ENCODE measurements around the gene SETD2. TPM values are rescaled to one million over a fixed set of nuclear protein-coding genes. Genes with fewer than 3 reads are reported as not detected.

The SETD2 gene
- total RNA-seq, 1 donor from 2014 or later, result 65.7 TPM

GRCh38 chr3:46998121-46998851 is 165.6 kb downstream of the SETD2 start:
- no peak overlapping the region for H3K27ac Mint-ChIP-seq
- peak; percentile 90 for ATAC-seq (ENCODE audit: low read depth)
- H3K36me3 Mint-ChIP-seq (ENCODE audit: low read depth), result peaks cover 53% of the 10 kb centered on the region
- H3K4me1 Mint-ChIP-seq, result peaks cover 10% of the 10 kb centered on the region
- peak; percentile 24 for TF ChIP-seq CTCF (IDR thresholded peaks at IDR 0.05)
- ChIA-PET POLR2A (no interaction called here), CTCF (interaction anchor here (0.6 to 2.9 kb wide), 12 partner anchors 14 to 333 kb away, joined by 3 to 35 read pairs (median 4); no protein-coding TSS in a partner anchor)
- no peaks in the 10 kb centered on the region for H3K27me3 Mint-ChIP-seq
- intact Hi-C loops (cut with micrococcal nuclease), result loop anchor here (1.0 to 5.0 kb wide), 7 partner anchors 19 to 293 kb away; partner anchors contain the start of gene NBEAL2
- DNase-seq, result peak; percentile 72
- H3K4me3 Mint-ChIP-seq, result no peak overlapping the region
- no peaks in the 10 kb centered on the region for H3K9me3 Mint-ChIP-seq

GRCh38 chr3:46997453-46998091 is 166.3 kb downstream of the SETD2 start:
- DNase-seq (no peak), ATAC-seq (ENCODE audit: low read depth) (no peak)
- Mint-ChIP-seq H3K27ac (no peak overlapping the region), H3K4me1 (peaks cover 10% of the 10 kb centered on the region), H3K4me3 (no peak overlapping the region), H3K9me3 (no peaks in the 10 kb centered on the region), H3K27me3 (no peaks in the 10 kb centered on the region), H3K36me3 (ENCODE audit: low read depth) (peaks cover 48% of the 10 kb centered on the region)
- ChIA-PET POLR2A (no interaction called here), CTCF (interaction anchor here (0.6 to 2.9 kb wide), 8 partner anchors 36 to 88 kb away, joined by 3 to 35 read pairs (median 8); no protein-coding TSS in a partner anchor)
- intact Hi-C loops (cut with micrococcal nuclease), result loop anchor here (1.0 to 5.0 kb wide), 7 partner anchors 18 to 292 kb away; partner anchors contain the start of gene NBEAL2
- no peak for TF ChIP-seq CTCF (IDR thresholded peaks at IDR 0.05)

- TF ChIP-seq CTCF (IDR thresholded peaks at IDR 0.05), result no peak
- DNase-seq, result no peak
- peaks cover 10% of the 10 kb centered on the region for H3K4me1 Mint-ChIP-seq
- H3K36me3 Mint-ChIP-seq (ENCODE audit: low read depth), result peaks cover 47% of the 10 kb centered on the region
- peak overlapping the region; percentile 59 for H3K27ac Mint-ChIP-seq
- no peak for ATAC-seq (ENCODE audit: low read depth)
- intact Hi-C loops (cut with micrococcal nuclease), result loop anchor here (5.0 kb wide), 1 partner anchor 150 kb away; no protein-coding TSS in a partner anchor
- ChIA-PET POLR2A (interaction anchor here (0.6 to 1.0 kb wide), 2 partner anchors 13 to 18 kb away, joined by 3 to 4 read pairs; partner anchors contain the start of gene NBEAL2), CTCF (interaction anchor here (0.7 to 2.7 kb wide), 6 partner anchors 22 to 73 kb away, joined by 3 to 13 read pairs (median 4); no protein-coding TSS in a partner anchor)
- no peaks in the 10 kb centered on the region for H3K27me3 Mint-ChIP-seq
- no peaks in the 10 kb centered on the region for H3K9me3 Mint-ChIP-seq
- H3K4me3 Mint-ChIP-seq, result no peak overlapping the region
Observed at GRCh38 chr3:46996689-46997452, 167.0 kb downstream of the SETD2 start.

GRCh38 chr3:46995901-46996562 is 167.9 kb downstream of the SETD2 start:
- H3K27ac Mint-ChIP-seq, result no peak overlapping the region
- DNase-seq (no peak), ATAC-seq (ENCODE audit: low read depth) (no peak)
- H3K27me3 Mint-ChIP-seq, result no peaks in the 10 kb centered on the region
- peaks cover 15% of the 10 kb centered on the region for H3K4me1 Mint-ChIP-seq
- intact Hi-C loops (cut with micrococcal nuclease), result loop anchor here (5.0 kb wide), 1 partner anchor 149 kb away; no protein-coding TSS in a partner anchor
- no peak overlapping the region for H3K4me3 Mint-ChIP-seq
- no peak for TF ChIP-seq CTCF (IDR thresholded peaks at IDR 0.05)
- ChIA-PET POLR2A (interaction anchor here (0.6 to 1.0 kb wide), 2 partner anchors 12 to 17 kb away, joined by 3 to 4 read pairs; partner anchors contain the start of gene NBEAL2), CTCF (interaction anchor here (0.7 to 1.3 kb wide), 3 partner anchors 22 to 72 kb away, joined by 3 read pairs; no protein-coding TSS in a partner anchor)
- no peaks in the 10 kb centered on the region for H3K9me3 Mint-ChIP-seq
- H3K36me3 Mint-ChIP-seq (ENCODE audit: low read depth), result peaks cover 40% of the 10 kb centered on the region
